Activated CD8-positive, alpha-beta memory T cell treated with anti-CD3 and anti-CD28 coated beads, Interleukin-2, amount 50 U/mL, for 4 hours (primary cell): ENCODE results near the gene TAF1.
A peak's percentile ranks its signal among the peaks of the same experiment; 100 is the strongest.
"Not testable (repeated sequence)": the region's sequence is repeated elsewhere in the genome, so short reads cannot be mapped to it uniquely, and the experiment has no call there.

ENCODE experiments used
- DNase-seq: peaks from one replicate; pipeline ENCODE4 v3.0.0-alpha.2; 2020

TAF1 gene

GRCh38 chrX:71365875-71366673 is at the start of gene TAF1:
TSS of gene TAF1 (plus strand) at chrX:71366357. CDS start at chrX:71366375, 18 bp downstream.
- DNase-seq = peak; percentile 83

DNA sequence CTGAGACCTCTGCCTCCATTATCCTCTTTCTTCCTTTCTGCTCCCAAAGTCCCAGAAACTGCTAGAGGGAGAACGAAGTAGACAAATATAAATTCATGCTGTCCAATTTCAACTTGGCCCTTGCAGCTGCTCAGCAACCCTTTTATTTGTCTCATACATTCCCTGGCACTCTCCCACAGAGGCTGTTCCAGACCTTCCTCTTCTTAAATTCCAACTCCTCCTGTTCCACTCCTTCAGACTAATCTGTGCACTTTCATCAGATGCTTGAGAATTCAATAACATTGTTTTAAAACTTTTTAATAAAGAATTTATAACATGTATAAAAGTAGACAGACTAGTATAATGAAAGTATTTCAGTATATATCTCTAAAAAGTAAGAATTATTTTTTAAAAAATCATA is 49.2 kb upstream of the TAF1 start:
- not testable (repeated sequence) for DNase-seq

- no peak for DNase-seq
These were observed 46.0 kb upstream of the TAF1 start for GRCh38 chrX:71320126-71320525.

- DNase-seq = no peak
These were observed 44.4 kb upstream of the TAF1 start for GRCh38 chrX:71321731-71322130.

DNA sequence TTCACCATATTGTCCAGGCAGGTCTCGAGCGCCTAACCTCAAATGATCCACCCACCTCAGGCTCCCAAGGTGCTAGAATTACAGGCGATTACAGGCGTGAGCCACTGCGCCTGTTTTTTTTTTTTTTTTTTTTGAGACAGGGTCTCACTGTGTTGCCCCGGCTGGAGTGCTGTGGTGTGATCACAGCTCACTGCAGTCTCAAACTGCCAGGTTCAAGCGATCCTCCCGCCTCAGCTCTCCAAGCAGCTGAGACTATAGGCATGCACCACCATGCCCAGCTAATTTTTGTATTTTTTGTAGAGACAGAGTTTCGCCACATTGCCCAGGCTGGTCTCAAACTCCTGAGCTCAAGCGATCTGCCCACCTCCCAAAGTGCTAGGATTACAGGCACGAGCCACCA is 41.7 kb upstream of the TAF1 start:
- not testable (repeated sequence) for DNase-seq

- no peak for DNase-seq
These were observed 39.8 kb upstream of the TAF1 start for GRCh38 chrX:71326394-71326793.

DNA sequence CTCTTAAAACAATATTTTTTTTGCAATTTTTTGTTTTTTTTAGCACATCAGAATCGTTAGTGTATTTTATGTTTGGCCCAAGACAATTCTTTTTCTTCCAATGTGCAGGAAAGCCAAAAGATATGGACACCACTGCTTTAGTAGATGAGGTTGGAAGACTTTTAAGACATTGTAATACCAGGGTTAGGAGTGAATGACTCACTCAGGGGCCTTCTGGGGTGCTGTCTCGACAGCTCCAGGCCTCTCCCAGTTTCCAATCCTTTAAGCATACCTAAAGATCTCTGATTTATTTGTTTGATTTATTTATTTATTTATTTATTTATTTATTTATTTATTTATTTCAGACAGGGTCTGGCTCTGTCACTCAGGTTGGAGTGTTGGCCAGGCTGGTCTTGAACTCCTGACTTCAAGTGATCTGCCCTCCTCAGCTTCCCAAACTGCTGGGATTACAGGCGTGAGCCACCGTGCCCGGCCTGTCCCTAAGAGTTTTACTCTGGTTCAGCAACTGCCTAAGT is 16.9 kb upstream of the TAF1 start:
- DNase-seq = not testable (repeated sequence)

- not testable (repeated sequence) for DNase-seq
These were observed 16.3 kb upstream of the TAF1 start for GRCh38 chrX:71349867-71350266.

DNA sequence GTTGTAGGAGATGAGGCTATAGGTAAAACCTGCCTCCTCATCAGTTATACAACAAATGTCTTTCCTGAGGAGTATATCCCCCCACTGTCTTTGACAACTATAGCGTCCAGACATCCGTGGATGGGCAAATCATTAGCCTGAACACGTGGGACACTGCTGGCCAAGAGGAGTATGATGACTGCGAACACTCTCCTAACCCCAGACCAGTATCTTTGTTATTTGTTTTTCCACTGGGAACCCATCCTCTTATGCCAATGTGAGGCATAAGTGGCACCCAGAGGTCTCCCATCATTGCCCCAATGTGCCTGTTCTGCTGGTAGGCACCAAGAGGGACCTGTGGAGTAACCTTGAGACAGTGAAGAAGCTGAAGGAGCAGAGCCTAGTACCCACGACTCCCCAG is 13.7 kb upstream of the TAF1 start:
- not testable (repeated sequence) for DNase-seq

GRCh38 chrX:71364221-71364620 is 1.9 kb upstream of the TAF1 start:
- DNase-seq = no peak

- no peak for DNase-seq
These were observed 742 bp upstream of the TAF1 start for GRCh38 chrX:71365356-71365874.

DNA sequence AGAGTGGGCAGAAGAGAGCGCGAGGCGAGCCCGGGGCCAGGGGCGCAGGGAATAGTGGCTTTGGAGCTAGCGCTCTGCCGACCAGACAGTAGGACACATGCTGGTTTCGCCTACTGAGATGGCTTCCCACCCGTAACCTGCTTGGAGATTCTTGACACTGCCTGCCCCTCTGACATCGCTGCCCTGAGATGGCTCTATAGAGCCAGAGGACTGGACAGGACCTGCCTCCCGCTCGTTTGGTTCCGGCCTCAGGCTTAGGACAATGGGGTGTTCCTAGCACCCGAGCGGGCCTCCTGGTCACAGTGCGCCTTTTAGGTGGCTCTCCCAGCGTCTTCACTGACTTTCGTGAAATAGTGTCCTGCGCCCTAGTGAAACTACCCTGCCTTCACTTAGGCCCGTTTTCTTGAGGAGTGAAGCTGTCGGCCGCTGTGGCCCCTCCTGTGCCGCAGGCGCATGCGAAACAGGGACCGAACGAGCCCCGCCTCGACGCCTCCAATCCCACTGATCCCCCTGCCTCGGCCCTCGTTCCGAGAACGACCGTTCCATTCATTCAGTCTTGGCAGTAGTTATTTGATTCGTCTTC is 608 bp downstream of the TAF1 start:
- DNase-seq = peak; percentile 24

GRCh38 chrX:71367396-71367795 is 1.2 kb downstream of the TAF1 start:
- no peak for DNase-seq

- DNase-seq = no peak
These were observed 6.2 kb downstream of the TAF1 start for GRCh38 chrX:71372388-71372787.

GRCh38 chrX:71378732-71379131 is 12.6 kb downstream of the TAF1 start:
- no peak for DNase-seq

- DNase-seq = not testable (repeated sequence)
These were observed 25.6 kb downstream of the TAF1 start for GRCh38 chrX:71391725-71392124.

- no peak for DNase-seq
These were observed 27.8 kb downstream of the TAF1 start for GRCh38 chrX:71393919-71394318.

GRCh38 chrX:71396576-71396975 is 30.4 kb downstream of the TAF1 start:
- DNase-seq = no peak

GRCh38 chrX:71400710-71401109 is 34.6 kb downstream of the TAF1 start:
- DNase-seq = no peak

DNA sequence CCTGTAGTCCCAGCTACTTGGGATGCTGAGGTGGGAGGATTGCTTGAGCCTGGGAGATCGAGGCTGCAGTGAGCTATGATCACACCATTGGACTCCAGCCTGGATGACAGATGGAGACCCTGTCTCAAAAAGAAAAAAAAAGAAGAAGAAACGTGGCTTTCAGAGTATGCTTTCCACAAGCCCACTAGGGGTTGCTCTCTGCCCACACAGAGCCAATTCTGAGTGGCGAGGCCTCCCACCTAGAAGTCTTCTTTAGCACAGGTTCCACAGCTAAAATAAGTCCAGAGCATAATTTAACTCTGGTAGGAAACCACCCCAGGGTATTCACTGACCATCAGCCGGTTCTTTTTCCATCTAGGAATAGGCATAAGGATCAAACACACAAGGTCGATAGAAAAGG is 50.1 kb downstream of the TAF1 start:
- not testable (repeated sequence) for DNase-seq

- DNase-seq = no peak
These were observed 54.5 kb downstream of the TAF1 start for GRCh38 chrX:71420686-71421085.

DNA sequence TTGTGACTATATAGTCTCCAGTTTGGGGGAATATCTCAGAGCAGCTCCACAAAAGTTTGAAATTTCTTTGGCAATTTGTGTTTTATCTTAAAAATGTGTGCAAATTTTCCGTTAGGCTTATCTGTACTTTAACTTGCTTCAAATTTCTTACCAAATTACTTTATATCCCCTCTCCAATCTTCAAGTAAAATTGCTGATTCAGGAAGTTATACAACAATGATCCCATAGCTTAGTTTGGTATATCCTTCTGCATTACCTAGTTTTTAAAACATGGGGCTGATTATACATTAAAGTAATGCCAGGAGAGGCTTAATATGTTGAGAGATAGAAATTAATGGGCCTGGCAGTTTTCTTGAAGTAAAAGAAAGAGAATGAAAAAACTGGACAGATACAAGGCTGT is 66.6 kb downstream of the TAF1 start:
- DNase-seq = no peak

DNA sequence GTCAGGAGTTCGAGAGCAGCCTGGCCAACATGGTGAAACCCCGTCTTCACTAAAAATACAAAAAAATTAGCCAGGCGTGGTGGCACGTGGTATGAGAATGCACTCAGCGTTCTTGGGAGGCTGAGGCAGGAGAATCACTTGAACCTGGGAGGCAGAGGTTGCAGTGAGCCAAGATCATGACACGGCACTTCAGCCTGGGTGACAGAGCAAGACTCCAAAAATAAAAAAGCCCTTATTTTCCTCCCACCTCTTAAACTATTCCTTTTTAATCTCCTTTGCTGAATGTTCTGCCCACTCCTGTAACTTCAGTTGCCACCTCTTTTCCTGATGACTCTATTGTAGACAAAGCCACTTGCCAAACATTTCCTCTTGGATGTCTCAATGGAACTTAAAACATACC is 72.6 kb downstream of the TAF1 start:
- no peak for DNase-seq

DNA sequence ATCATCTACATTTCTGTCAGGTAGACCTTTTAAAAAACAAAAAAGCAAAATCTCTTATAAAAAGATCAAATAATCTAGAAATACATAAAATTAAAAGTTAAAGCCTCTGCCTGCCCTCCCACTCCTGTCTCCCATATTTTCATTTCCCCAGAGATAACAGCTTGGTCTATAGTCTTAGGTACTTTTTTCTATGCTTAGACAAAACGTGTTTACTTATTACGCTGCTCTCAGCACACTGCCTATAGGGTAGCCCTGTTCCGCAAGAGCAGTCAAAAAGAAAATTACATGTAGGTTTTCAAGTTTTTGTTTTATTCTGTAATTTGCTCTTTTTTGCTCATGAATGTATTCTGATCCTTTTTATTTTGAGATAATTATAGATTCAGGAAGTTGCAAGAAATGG is 73.3 kb downstream of the TAF1 start:
- DNase-seq = no peak
